ENCODE results near the gene GDPD5. TPM values are rescaled to one million over a fixed set of nuclear protein-coding genes. Genes with fewer than 3 reads are reported as not detected.

GDPD5 gene
- total RNA-seq, 1 donor from 2014 or later: 9.8 TPM

- peak in 1 of 2 donors; percentile 47 for DNase-seq (ENCODE audit: low read depth in 2 of 2)
Measured at GRCh38 chr11:75536786-75537641, 11.3 kb upstream of the GDPD5 start.

- DNase-seq (ENCODE audit: low read depth in 2 of 2): no peak
Measured at GRCh38 chr11:75535071-75535470, 9.3 kb upstream of the GDPD5 start.

- DNase-seq (ENCODE audit: low read depth in 2 of 2): peak; percentile 34 to 73
Measured at GRCh38 chr11:75534259-75535069, 8.7 kb upstream of the GDPD5 start.

GRCh38 chr11:75533896-75534258, 8.1 kb upstream of the GDPD5 start:
- DNase-seq (ENCODE audit: low read depth in 2 of 2): no peak

GRCh38 chr11:75532200-75533048, 6.7 kb upstream of the GDPD5 start:
- DNase-seq (ENCODE audit: low read depth in 2 of 2): peak; percentile 32 to 64

- no peak for DNase-seq (ENCODE audit: low read depth in 2 of 2)
Measured at GRCh38 chr11:75531325-75531724, 5.6 kb upstream of the GDPD5 start.

- DNase-seq (ENCODE audit: low read depth in 2 of 2): no peak
Measured at GRCh38 chr11:75530577-75530976, 4.8 kb upstream of the GDPD5 start.

GRCh38 chr11:75527938-75528735, 2.4 kb upstream of the GDPD5 start:
- no peak for DNase-seq (ENCODE audit: low read depth in 2 of 2)

- no peak for DNase-seq (ENCODE audit: low read depth in 2 of 2)
Measured at GRCh38 chr11:75527130-75527529, 1.4 kb upstream of the GDPD5 start.

- DNase-seq (ENCODE audit: low read depth in 2 of 2): no peak
Measured at GRCh38 chr11:75526192-75526541, 426 bp upstream of the GDPD5 start.

GRCh38 chr11:75524665-75525432, 892 bp downstream of the GDPD5 start:
- peak in 1 of 2 donors; percentile 31 for DNase-seq (ENCODE audit: low read depth in 2 of 2)

GRCh38 chr11:75523811-75524664, 1.7 kb downstream of the GDPD5 start:
- DNase-seq (ENCODE audit: low read depth in 2 of 2): no peak

GRCh38 chr11:75523189-75523588, 2.6 kb downstream of the GDPD5 start:
- DNase-seq (ENCODE audit: low read depth in 2 of 2): peak in 1 of 2 donors; percentile 7

- DNase-seq (ENCODE audit: low read depth in 2 of 2): no peak
Measured at GRCh38 chr11:75522286-75523044, 3.3 kb downstream of the GDPD5 start.

GRCh38 chr11:75520688-75521087, 5.1 kb downstream of the GDPD5 start:
- no peak for DNase-seq (ENCODE audit: low read depth in 2 of 2)

GRCh38 chr11:75518771-75519653, 6.7 kb downstream of the GDPD5 start:
- DNase-seq (ENCODE audit: low read depth in 2 of 2): no peak

- no peak for DNase-seq (ENCODE audit: low read depth in 2 of 2)
Measured at GRCh38 chr11:75518204-75518549, 7.6 kb downstream of the GDPD5 start.

GRCh38 chr11:75516886-75517285, 8.9 kb downstream of the GDPD5 start:
- no peak for DNase-seq (ENCODE audit: low read depth in 2 of 2)
